Gastroesophageal sphincter (tissue), 3 donors: ENCODE data around the gene MTR.

ENCODE experiments used
- CTCF ChIP-seq, 4 experiments: fragments of 200-600 bp in 2 of 4; fragments of 450-650 bp in 2 of 4; sonication (generic) in 1 of 4; IDR thresholded peaks; one replicate each; pipeline ENCODE4 v1.5.1; 2017 to 2019; ENCODE audit warnings: antibody characterized with exemption in 4 of 4, mild to moderate bottlenecking in 2 of 4, moderate library complexity in 2 of 4
- POLR2A ChIP-seq, 2 donors: fragments of 450-650 bp; IDR thresholded peaks; one replicate each; pipeline ENCODE4 v1.6.1; 2017; ENCODE audit warnings: antibody characterized with exemption in 2 of 2, mild to moderate bottlenecking in 2 of 2, moderate library complexity in 1 of 2

- TF ChIP-seq CTCF (IDR thresholded peaks at IDR 0.05) (no peak), POLR2A (IDR thresholded peaks at IDR 0.05) (no peak)
Observed at GRCh38 chr1:236851871-236852270, 56.8 kb downstream of the MTR start.
